HG03039 (cell line): ENCODE measurements around the gene CDH20.

Experiments
- ATAC-seq: cut with Tn5 transposase; IDR thresholded peaks from one replicate; pipeline ENCODE4 v1.9.1; 2021; ENCODE audit warnings: mild to moderate bottlenecking, moderate library complexity; ENCODE audit not compliant: unreplicated experiment

The CDH20 gene

GRCh38 chr18:61502472-61502871, 169.2 kb downstream of the CDH20 start:
- ATAC-seq = no peak

- no peak for ATAC-seq
Measured at GRCh38 chr18:61503688-61504087, 170.5 kb downstream of the CDH20 start.

- no peak for ATAC-seq
Measured at GRCh38 chr18:61528961-61529360, 195.7 kb downstream of the CDH20 start.

GRCh38 chr18:61530681-61531080, 197.5 kb downstream of the CDH20 start:
- ATAC-seq = no peak

- ATAC-seq = no peak
Measured at GRCh38 chr18:61531182-61531581, 198.0 kb downstream of the CDH20 start.

GRCh38 chr18:61531891-61532290, 198.7 kb downstream of the CDH20 start:
- ATAC-seq = no peak

- no peak for ATAC-seq
Measured at GRCh38 chr18:61535401-61535800, 202.2 kb downstream of the CDH20 start.

- no peak for ATAC-seq
Measured at GRCh38 chr18:61541673-61542072, 208.4 kb downstream of the CDH20 start.

GRCh38 chr18:61542596-61542995, 209.4 kb downstream of the CDH20 start:
- ATAC-seq = no peak

- no peak for ATAC-seq
Measured at GRCh38 chr18:61543518-61543917, 210.3 kb downstream of the CDH20 start.

- no peak for ATAC-seq
Measured at GRCh38 chr18:61544178-61544577, 210.9 kb downstream of the CDH20 start.

- ATAC-seq = no peak
Measured at GRCh38 chr18:61545281-61546245, 212.3 kb downstream of the CDH20 start.

GRCh38 chr18:61546590-61546989, 213.4 kb downstream of the CDH20 start:
- no peak for ATAC-seq

- ATAC-seq = no peak
Measured at GRCh38 chr18:61549416-61549815, 216.2 kb downstream of the CDH20 start.

GRCh38 chr18:61549889-61550288, 216.7 kb downstream of the CDH20 start:
- ATAC-seq = no peak

- ATAC-seq = peak; percentile 67
Measured at GRCh38 chr18:61551586-61551985, 218.4 kb downstream of the CDH20 start.

GRCh38 chr18:61553045-61553659, 219.9 kb downstream of the CDH20 start:
- ATAC-seq = no peak

- ATAC-seq = no peak
Measured at GRCh38 chr18:61554117-61554776, 221.0 kb downstream of the CDH20 start.

GRCh38 chr18:61554946-61555361, 221.7 kb downstream of the CDH20 start:
- no peak for ATAC-seq

- ATAC-seq = no peak
Measured at GRCh38 chr18:61556316-61556715, 223.1 kb downstream of the CDH20 start.

GRCh38 chr18:61556862-61557261, 223.6 kb downstream of the CDH20 start:
- no peak for ATAC-seq
